Measurements from ENCODE around the gene TMSB4X.
"Not testable (repeated sequence)": the region's sequence is repeated elsewhere in the genome, so short reads cannot be mapped to it uniquely, and the experiment has no call there.

Gene TMSB4X

DNA sequence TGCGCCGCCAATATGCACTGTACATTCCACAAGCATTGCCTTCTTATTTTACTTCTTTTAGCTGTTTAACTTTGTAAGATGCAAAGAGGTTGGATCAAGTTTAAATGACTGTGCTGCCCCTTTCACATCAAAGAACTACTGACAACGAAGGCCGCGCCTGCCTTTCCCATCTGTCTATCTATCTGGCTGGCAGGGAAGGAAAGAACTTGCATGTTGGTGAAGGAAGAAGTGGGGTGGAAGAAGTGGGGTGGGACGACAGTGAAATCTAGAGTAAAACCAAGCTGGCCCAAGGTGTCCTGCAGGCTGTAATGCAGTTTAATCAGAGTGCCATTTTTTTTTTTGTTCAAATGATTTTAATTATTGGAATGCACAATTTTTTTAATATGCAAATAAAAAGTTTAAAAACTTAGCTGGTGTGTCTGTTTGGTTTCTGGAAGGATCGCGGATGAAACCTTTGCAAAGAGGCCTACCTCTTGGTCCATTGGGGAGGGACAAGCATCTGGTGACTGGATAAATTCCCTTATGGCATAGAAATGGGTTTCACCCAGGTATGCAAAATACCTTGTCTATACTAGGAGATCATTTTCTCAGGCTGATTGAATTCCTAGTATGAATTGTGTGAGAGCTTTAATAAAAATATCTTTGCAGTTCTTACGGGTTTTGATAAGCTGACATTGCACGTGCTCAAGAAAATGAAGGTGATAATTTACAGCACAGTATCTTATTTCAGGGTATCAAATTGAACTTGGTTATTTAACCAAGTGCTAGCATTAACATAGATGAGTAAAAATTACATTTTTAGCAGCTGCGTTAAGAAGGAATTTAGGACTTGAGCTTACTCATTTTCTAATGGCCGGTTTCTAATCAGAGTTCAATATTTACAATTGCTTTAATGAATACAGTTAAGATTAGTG, 2.2 kb downstream of the TMSB4X start:
- DNase-seq (ENCODE audit: low read depth) = not testable (repeated sequence)

DNA sequence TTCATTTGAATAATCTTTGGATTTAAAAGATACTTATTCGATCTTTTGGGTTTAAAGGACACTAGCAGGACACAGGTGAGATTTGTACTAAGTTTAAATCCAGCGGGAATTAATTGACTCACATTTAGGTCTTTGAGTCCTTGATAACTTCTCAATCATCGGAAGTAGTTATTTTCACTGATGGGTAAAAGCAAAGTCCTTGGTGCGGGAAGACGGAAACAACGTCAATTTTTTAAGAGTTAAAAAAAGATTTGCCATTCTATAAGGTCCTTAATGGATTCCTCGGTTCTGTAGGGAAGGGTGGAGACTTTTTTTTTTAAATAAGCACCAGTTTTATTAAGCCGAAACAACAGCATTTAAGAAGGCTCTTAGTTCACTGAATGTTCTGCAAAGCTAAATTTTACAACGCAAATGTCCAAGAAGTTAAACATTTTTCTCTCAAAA, 2.9 kb downstream of the TMSB4X start:
- DNase-seq (ENCODE audit: low read depth) = no peak

DNA sequence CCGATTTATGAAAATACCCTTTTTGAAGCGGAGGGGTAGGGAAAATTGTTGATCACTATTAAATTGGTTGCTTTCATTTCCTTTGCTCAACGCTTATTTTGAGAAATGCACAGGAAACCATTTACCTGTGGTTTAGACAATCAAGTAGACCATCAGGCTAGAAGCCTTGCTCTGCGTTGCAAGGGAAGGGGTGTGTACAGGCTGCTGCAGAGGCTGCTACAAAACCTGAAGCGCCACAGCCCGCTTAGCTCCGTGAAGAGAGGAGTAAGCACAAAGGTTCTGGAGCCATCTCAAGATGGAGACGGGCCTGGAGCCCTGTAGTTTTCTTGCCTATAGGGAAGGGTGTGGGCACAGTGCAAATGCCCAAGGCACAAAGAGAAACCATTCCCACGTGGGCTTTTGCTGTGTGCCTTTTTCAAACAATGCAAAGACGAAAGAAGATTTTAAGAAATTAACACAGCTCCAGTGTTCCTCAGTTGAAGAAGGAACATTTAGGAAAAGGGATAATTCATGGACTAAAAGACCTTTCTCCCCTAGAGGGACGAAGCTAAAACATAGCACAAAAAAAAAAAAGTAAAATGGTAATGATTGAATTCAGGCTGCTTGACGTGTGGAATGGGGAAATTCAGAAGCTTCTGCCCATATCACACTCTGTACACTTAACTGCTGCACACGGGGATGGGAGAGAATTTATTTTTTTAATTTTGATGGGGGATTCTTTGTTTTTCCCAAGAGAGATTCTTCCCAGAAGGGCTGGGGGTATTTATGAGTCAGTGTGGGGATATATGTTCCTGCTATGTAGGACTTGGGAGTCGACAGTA, 3.5 kb downstream of the TMSB4X start:
- DNase-seq (ENCODE audit: low read depth) = no peak

DNA sequence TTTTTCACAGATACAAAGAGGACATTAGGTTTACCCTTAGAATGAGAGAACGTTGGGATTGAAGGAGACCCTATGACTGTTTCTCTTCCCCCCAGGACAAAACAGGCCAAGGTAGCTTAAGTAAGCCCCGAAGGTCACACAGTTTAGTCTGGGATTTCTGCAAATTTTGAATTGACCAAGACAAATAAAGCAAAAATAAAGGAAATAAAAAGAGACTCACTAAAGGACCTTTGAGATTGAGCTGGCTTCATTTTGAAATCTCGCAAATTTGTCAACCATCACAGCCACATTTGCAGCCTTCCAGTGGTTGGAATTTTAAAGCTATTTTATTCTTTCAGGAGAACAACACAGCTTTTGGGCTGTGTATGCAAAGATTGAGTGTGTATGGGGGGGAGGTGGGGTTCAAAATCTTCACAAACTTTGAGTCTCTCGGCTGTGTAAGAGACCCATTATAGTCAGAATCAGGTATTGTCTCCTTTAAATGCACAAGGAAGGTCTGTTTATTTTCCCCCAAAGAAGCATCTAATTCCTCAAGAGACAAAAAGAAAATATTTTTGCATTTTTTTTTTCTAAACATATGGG, 4.2 kb downstream of the TMSB4X start:
- DNase-seq (ENCODE audit: low read depth) = no peak

DNA sequence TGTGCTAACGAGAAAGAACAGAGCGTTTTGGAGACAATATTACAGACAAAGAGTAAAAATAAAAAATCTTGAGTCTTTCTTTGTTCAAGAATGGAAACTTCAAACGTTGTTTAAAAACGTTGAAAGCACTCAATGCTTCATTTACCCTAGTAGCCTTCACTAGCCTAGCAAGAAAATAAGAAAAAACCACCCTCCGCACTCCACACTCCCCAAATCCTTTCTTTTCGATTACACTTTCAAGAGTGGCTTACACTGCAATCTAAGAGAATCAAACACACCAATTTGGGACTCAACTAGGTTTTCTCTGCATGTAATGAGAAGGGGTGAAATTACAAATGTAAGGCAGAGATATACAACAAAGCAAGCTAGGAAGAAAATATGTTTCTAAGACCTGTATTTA, 4.7 kb downstream of the TMSB4X start:
- DNase-seq (ENCODE audit: low read depth) = no peak

DNA sequence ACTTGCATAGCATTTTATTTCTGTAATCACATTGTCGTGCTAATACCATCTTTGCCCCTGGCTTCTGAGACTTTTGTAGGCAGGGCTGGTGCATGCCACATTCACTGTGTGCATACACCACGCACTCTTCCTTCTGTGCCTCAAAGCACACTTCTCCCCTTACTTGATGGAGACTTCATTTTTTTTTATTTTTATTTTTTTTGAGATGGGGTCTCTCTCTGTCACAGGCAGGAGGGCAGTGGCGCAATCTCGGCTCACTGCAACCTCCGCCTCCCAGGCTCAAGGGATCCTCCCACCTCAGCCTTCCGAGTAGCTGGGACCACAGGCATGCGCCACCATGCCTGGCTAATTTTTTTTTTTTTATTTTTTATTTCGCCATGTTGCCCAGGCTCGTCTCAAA, 5.1 kb downstream of the TMSB4X start:
- not testable (repeated sequence) for DNase-seq (ENCODE audit: low read depth)

DNA sequence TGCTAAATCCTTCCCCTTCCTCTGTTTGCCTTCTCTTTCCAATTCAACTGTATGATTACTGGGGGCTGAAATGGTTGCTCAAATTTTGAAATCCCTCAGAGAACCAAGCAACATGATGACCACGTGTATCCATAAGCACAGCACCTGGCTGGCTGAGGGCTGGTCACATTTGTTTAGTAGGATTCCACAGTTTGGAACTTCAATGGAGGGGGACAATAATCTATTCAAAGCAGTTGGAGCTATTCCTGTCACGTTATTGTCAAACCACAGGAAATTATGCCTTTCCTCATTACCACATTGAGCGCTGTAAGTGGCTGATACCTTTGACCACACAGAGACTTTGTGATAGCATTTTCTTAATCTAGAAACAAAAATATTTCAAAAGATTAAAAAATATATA, 7.0 kb downstream of the TMSB4X start:
- no peak for DNase-seq (ENCODE audit: low read depth)

DNA sequence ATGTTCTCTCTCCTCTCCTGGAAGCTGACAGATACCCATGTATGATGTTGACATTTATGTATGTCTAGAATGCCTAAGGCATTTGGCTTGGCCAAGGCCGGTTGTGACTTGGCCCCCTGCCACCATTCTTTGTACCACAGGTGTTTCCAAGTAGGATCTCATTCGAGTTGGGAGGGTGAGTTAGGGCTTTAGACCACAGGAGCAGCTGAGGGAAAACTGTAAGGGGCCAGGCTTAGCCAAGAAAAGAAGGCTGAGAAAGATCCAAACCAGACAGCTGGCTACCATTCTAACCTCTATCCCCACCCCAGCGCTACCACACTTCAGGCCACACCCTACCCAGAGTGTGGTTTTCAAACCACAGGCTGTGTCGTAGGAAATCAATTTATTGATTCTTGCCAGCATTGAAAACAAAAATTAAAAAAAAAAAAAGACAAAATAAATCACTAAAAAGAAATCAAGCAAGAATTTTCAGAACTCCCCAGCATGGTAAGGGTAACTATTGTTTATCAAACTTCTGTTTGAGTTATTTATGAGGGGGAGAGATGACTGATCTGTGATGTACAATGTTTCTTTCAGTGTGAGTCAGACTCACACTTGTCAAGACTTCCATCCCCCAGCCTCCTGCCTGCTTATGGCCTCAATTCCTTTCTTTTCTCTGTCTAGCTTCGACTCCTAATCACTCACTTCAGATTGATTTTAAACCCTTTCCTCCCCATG, 9.9 kb downstream of the TMSB4X start:
- no peak for DNase-seq (ENCODE audit: low read depth)

DNA sequence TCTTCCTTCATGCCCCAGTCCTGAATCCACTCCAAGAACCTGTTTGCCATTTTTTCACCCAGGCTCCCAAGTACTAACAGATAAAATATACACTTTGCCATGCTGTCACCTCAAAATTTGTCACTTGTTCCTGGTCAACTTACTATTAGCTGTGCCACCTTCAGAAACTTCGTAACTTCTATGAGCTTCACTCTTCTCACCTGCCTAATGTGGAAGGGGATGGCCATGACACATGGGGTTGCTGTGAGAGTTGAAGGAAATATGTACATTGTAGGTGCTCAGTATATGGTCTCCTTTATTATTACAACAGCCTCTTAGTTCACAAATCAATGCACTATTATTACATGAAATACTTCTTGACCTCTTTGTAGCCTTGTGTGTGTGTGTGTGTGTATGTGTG, 10.4 kb downstream of the TMSB4X start:
- DNase-seq (ENCODE audit: low read depth) = no peak

DNA sequence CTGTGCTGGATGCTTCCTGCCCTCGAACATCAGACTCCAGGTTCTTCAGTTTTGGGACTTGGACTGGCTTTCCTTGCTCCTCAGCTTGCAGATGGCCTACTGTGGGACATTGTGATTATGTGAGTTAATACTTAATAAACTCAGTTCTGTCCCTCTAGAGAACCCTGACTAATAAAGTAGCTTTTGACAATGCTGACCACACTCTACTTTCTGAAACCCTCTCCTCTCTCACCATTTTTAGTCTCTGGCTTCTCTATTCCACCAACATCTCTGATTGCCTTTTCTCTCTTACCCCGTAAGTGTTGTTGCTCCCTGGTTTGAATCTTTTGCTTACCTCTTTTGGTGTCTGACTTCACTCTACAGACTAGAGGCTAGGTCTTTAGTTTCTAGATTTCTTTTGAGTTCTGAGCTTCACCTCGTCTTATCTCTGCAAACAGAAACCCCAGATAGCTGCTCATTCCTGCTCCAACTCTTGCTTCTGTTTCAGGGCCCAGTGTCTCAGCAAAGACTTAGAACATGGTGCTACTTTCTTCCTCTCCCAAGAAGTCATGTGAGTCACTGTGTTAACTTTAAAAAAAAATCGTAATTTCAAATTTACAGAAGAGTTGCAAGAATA, 11.4 kb downstream of the TMSB4X start:
- DNase-seq (ENCODE audit: low read depth) = no peak

DNA sequence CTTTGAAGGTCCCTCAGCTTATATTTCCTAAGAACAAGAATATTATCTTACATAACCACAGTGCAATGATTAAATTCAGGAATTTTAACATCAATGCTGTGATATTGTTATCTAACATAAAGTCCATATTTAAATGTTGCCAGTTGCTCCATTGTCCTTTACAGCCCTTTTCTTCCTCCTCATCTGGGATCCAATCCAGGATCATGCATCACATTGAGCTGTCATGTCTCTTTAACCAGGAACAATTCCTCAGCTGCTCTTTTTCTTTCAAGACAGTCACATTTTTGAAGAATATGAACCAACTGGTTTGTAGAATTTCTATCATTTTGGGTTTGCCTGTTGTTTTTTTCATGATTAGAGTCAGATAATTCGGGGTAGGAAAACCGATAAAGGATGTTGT, 12.0 kb downstream of the TMSB4X start:
- no peak for DNase-seq (ENCODE audit: low read depth)

DNA sequence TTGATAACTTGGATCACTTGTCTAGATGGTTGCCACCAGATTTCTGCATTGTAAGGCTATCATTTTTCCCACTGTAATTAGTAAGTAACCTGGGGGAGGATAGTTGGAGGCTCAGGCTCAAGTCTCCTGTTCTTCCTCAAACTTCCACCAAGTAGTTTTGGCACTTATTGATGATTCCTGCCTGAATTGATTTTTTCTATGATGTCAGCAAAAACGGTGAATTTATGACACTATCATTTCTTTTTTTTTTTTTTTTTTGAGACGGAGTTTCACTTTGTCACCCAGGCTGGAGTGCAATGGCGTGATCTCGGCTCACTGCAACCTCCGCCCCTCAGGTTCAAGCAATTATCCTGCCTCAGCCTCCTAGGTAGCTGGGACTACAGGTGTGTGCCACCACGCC, 12.4 kb downstream of the TMSB4X start:
- DNase-seq (ENCODE audit: low read depth) = no peak

DNA sequence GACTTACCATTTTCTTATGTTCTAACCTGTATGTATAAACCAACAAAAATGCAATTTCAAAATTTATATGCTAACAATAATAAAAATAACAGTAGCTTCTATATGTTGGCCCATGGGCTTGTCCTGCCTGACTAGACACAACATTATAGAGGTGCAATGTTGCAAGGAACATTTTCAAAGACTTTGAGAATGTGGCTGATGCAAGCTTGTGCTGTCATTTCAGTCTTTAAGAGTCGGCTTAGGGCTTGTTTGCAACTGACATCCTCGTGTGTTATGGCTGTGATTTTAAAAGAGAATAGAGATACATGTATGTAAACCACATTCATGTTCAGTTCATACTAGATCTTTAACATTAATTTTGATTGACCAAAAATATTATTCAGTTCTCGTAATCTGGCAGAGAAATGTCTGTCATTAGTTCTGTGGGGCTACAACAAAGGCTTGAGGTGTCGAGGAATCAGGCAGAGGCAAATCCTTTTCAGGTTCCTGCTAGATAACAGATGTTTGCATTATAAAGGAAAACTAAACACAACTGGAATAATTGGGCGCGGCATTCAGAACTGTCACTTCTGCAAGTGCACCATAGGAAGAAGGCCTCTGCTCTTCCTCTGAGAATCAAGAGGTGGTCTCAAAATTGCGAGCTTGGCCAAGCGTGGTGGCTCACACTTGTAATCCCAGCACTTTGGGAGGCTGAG, 13.1 kb downstream of the TMSB4X start:
- DNase-seq (ENCODE audit: low read depth) = no peak

DNA sequence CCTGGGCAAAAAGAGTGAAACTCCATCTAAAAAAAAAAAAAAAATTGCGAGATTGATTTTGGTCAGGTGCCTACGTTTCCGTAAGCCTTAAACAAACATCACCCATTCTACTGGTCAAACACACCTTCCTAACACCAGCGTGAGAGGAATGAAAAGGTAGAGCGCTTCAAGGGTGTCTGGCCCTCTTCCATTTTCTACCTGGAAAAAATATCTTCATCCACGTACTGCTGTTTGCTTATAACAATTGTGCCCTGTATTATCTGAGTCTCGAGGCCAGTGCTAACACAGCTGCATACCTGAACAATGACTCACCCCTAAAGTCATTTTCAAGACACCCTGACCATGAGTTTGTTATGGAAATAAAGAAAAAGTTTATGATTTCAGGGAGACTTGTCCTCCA, 13.9 kb downstream of the TMSB4X start:
- no peak for DNase-seq (ENCODE audit: low read depth)

DNA sequence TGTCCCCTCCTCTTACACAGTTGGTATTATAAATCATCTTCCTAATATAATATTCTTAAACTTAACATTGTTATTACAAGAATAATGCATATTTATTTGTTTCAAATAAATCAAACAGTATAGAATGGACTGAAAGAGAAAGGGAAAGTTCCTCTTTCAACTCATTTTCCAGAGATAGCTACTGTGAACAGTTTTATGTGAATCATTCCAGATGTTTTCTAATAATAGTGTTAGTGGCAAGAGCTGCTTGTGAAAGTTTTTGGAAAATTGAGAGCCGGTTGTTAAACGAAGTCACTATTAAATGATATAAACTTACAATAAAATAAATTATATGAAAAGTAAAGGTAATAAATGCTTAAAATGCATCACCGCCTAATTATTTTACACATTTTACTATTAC, 14.6 kb downstream of the TMSB4X start:
- no peak for DNase-seq (ENCODE audit: low read depth)

DNA sequence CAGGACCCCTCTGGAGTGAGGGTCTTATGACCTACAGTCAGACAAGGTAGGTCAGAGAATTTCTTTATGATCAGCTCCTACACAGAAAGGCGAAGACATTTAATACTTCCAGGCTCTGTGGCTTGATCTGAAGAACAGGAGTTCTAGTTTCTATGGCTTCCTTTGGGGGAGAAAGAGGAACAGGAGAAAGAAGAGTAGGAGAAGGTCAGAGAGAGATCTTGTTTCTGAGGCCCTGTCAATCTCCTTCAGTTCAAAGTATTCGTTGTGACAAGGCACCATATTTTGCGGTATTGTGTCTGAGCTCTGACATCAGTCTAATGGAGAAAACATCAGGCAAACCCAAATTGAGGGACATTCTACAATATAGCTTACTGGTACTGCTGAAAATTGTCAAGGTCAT, 16.7 kb downstream of the TMSB4X start:
- DNase-seq (ENCODE audit: low read depth) = no peak

DNA sequence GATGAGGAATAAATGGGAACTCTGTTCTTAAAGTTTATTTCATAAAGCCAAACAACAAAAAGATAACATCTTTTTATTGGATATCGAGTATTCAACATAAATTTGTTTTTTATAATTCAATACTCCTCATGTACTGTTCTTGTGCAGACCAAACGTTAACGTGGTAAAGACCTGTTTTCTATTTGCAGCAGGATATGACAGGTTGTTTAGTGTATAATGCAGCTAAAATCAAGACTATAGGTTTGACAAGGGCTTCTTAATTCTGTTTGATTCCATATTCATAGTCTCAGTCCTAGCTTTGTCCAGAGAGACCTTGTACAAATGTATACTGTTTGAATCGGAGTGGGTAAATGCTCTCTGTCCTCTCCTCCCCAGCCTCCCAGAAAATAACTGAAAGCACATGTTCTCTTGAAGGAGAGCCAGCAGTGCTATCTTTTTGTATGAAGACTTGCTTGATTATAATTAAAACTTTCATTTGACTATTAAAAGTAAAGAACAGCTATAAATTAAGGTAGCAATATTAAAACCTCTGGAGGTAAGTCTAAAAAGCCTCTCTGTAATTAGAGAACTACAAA, 17.7 kb downstream of the TMSB4X start:
- no peak for DNase-seq (ENCODE audit: low read depth)

DNA sequence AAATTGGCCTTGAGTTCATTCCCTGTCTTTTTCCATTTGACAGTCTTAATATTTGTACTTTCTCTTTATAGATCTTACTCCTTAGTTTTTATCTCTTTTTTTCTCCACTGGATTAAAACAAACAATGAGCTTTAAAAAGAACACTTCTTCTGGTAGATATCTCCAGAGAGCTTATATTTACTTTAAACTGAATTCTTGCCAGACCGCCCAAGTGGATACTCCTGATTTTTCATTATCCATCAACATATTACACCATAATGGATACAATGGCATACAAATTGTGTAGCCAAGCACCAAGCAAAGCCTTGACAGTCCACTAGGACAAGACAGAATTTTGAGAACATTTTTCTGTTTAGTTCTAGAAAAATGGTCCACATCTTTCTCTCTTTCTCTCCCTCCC, 18.9 kb downstream of the TMSB4X start:
- DNase-seq (ENCODE audit: low read depth) = no peak

DNA sequence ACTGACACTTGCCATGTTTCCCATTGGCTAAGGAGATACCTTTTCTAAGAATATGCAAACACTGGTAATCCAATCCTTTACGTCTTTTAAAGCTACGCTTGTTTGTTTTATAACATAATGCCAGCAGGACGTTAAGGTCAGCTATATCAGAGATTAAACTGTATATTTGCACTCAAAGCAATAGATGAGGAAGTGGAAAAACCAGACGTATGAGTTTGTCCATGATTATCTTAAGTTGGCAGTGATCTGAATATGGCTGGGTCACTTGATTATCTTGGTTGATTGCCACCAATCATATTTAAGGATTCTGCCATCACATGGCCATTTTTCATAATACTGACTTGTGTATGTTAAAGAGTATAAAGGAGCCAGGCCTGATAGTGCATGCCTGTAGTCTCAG, 19.4 kb downstream of the TMSB4X start:
- DNase-seq (ENCODE audit: low read depth) = no peak

DNA sequence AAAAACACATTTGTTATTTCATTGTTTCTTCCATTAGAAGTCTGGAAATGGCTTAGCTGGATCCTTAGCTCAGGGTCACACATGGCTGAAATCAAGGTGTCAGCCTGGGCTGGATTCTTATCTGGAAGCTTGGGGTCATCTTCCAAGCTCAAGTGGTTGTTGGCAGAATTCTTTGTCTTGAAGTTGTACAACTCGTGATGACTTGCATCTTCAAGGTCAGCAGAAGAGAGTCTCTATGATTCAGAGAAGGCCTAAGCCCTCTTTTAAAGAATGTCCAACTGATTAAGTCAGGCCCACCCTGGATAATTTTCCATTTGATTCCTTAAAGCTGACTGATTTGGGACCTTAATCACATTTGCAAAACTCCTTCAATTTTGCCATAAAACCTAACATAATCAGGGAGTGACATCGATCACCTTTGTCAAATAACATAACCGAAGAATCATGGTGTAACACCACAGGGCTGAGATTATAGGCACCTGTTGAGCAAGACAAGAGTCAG, 22.1 kb downstream of the TMSB4X start:
- no peak for DNase-seq (ENCODE audit: low read depth)

Measured in activated T-helper 9 cell treated with anti-CD3 and anti-CD28 coated beads, Interleukin-2, amount 50 U/mL, for 16 hours (primary cell).